HUES64 (cell line): ENCODE data around the gene SLCO1A2.

Experiments used
- H3K27ac ChIP-seq: 2 replicates; pipeline ENCODE4 v1.7.0; 2013; ENCODE audit warnings: low read depth, low read length, inconsistent platforms
- H3K27me3 ChIP-seq: 2 replicates; pipeline ENCODE4 v1.6.1; 2013; ENCODE audit warnings: mild to moderate bottlenecking, low read length; ENCODE audit not compliant: insufficient read depth
- H3K36me3 ChIP-seq: 2 replicates; pipeline ENCODE4 v1.6.1; 2013; ENCODE audit warnings: mild to moderate bottlenecking, low read length; ENCODE audit not compliant: insufficient read depth
- H3K4me1 ChIP-seq: 2 replicates; pipeline ENCODE4 v1.6.1; 2013; ENCODE audit warnings: mild to moderate bottlenecking, low read length, moderate library complexity; ENCODE audit not compliant: insufficient read depth
- H3K4me3 ChIP-seq: 2 replicates; pipeline ENCODE4 v1.5.1; 2013; ENCODE audit warnings: mild to moderate bottlenecking, low read length, moderate library complexity
- H3K9ac ChIP-seq: 2 replicates; pipeline ENCODE4 v1.6.1; 2013; ENCODE audit warnings: mild to moderate bottlenecking, low read depth, low read length
- H3K9me3 ChIP-seq: 2 replicates; pipeline ENCODE4 v1.6.1; 2013; ENCODE audit warnings: low read depth, low read length; ENCODE audit not compliant: insufficient read depth
- WGBS: fragments of 150-250, 120-280 bp; methylation state at CpG from one replicate; pipeline ENCODE4 v1.1.7; 2013; ENCODE audit warnings: missing lambda C conversion rate; 5-methylcytosine and 5-hydroxymethylcytosine counted together

The SLCO1A2 gene

GRCh38 chr12:21324551-21324950 lies 10.2 kb downstream of the SLCO1A2 start:
- Histone ChIP-seq H3K4me1 (peaks cover 22% of the 10 kb centered on the region), H3K9me3 (peaks cover 47% of the 10 kb centered on the region), H3K9ac (peak overlapping the region; percentile 2; the same call in 1 of the 2 replicates), H3K36me3 (peaks cover 6% of the 10 kb centered on the region), H3K27me3 (no peaks in the 10 kb centered on the region), H3K4me3 (peak overlapping the region; percentile 7; the same call in 1 of the 2 replicates), H3K27ac (peak overlapping the region; percentile 87)
- WGBS: 33% methylated on average over 1 of the region's 1 CpG

DNA sequence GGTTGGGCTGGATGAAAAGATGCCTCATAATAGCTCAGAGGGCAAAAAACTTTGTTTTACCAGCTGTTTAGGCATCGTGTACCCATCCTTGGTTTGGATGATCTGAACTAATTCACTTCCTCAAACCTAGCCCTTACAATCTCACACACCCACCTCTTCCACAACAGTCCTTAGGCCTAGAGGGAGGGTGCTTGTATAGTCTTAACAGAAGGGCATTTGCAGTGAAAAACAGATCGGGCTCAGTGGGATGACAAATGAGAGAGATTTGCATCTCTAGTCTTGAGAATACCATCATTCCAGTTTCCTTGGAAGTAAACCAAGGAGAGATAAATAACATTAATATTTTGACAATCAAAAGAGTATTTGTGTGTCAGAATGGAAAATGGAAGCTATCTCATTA lies 11.0 kb downstream of the SLCO1A2 start:
- Histone ChIP-seq H3K27ac (peak overlapping the region; percentile 87; the same call in 1 of the 2 replicates), H3K4me1 (peaks cover 22% of the 10 kb centered on the region), H3K9ac (no peak overlapping the region), H3K4me3 (no peak overlapping the region), H3K27me3 (no peaks in the 10 kb centered on the region), H3K36me3 (peaks cover 6% of the 10 kb centered on the region), H3K9me3 (peaks cover 39% of the 10 kb centered on the region)
- 64% methylated on average over 2 of the region's 2 CpGs for WGBS

DNA sequence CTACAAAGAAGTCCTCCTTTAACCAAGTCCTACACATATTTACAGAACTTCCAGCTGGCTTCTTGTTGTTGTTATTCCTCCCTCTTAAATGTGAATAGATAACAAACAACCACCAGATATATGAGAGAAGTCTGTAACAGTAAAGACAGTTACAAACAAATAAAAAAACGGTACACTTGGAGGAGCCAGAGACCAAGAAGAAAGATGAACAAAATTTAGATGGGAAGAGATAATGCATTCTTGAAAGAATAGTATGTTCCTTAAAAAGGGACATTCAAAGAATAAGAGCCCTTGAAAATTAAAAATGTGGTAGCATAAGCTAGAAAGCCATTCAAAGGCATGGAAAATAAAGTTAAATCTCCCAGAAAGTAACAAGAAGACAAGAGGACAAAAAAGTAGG lies 25.9 kb downstream of the SLCO1A2 start:
- Histone ChIP-seq H3K27ac (no peak overlapping the region), H3K9ac (no peak overlapping the region)
- 91% methylated on average over 1 of the region's 1 CpG for WGBS

GRCh38 chr12:21305661-21306060 lies 29.1 kb downstream of the SLCO1A2 start:
- no peaks in the 10 kb centered on the region for H3K9me3 ChIP-seq
- no peak overlapping the region for H3K9ac ChIP-seq
- H3K4me3 ChIP-seq: no peak overlapping the region
- H3K27ac ChIP-seq: no peak overlapping the region
- H3K4me1 ChIP-seq: no peaks in the 10 kb centered on the region
- no peaks in the 10 kb centered on the region for H3K36me3 ChIP-seq
- H3K27me3 ChIP-seq: no peaks in the 10 kb centered on the region
- 97% methylated on average over 1 of the region's 1 CpG for WGBS

More for the DNA sequence above, 25.9 kb downstream of the SLCO1A2 start:
- H3K9me3 ChIP-seq: no peaks in the 10 kb centered on the region
- no peaks in the 10 kb centered on the region for H3K27me3 ChIP-seq
- no peak overlapping the region for H3K4me3 ChIP-seq
- no peaks in the 10 kb centered on the region for H3K36me3 ChIP-seq
- no peaks in the 10 kb centered on the region for H3K4me1 ChIP-seq

DNA sequence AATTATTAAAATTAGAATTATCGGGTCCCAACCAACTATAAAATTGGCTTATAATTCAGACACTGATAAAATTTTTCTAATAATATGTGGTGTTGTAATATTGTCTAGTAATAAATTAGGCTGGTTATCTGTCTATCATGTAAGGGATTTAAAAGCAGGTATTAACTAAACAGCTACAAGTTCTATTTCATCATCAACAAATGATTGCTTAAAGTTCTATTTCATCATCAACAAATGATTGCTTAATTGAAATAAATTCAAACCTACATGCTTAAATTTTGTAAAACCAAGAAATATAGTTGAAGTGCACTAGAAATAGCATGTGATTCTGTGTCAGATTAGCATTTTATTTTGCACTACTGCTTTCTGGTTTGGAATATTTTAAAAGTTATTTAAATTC lies 34.1 kb downstream of the SLCO1A2 start:
- no peaks in the 10 kb centered on the region for H3K4me1 ChIP-seq
- H3K9ac ChIP-seq: no peak overlapping the region
- H3K4me3 ChIP-seq: no peak overlapping the region
- WGBS: no CpG with 5 or more reads among the region's 1 CpG
- no peak overlapping the region for H3K27ac ChIP-seq
- no peaks in the 10 kb centered on the region for H3K9me3 ChIP-seq
- no peaks in the 10 kb centered on the region for H3K27me3 ChIP-seq
- H3K36me3 ChIP-seq: no peaks in the 10 kb centered on the region; the same call in 1 of the 2 replicates

DNA sequence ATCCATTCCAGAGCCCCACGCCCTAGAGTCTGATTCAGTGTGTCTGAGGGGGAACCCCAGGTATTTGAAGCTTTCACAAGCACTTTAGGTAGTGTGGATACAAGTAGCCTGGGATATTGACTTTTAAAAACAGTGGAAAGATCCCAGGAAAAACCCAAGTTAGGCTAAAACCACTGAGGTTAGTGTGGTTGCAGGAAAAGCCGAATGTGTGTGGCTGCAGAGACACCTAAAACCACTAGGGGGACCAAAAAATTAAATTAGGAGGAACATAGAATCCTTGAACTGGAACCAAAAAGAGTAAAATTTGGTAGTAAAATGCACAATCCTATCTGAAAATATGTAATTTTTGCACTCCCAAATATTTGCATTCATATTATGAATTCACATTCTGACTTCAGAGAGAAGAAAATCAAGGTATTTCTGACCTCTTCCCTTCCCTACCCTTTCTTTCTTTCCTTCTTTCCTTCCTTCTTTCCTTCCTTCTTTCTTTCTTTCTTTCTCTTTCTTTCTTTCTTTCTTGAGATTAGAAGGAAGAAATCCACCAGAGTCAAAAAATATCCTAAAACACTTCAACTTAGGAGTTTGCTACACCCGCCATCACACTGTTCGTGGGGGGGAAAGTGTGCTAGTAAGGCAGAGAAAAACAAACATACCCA lies 37.8 kb downstream of the SLCO1A2 start:
- Histone ChIP-seq H3K9me3 (no peaks in the 10 kb centered on the region), H3K27me3 (no peaks in the 10 kb centered on the region), H3K9ac (no peak overlapping the region), H3K27ac (no peak overlapping the region), H3K4me1 (no peaks in the 10 kb centered on the region), H3K4me3 (no peak overlapping the region), H3K36me3 (no peaks in the 10 kb centered on the region; the same call in 1 of the 2 replicates)
- 77% methylated on average over 2 of the region's 4 CpGs for WGBS

DNA sequence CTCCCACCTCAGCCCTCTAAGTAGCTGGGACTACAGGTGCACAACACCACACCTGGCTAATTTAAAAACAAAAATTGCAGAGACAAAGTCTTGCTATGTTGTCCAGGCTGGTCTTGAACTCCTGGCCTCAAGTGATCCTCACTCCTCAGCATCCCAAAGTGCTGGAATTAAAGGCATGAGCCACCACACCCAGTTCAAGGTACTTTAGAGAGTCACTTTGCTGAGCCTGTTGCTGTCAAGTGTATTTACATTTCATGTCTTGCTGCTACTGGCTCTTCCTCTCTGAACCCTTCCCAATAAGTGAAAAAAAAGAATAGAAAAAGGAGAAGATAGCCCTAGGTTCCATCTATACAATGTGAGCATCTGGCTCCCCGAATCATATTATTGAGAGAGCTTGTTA lies 38.4 kb downstream of the SLCO1A2 start:
- Histone ChIP-seq H3K9me3 (no peaks in the 10 kb centered on the region), H3K4me3 (no peak overlapping the region), H3K9ac (no peak overlapping the region), H3K36me3 (no peaks in the 10 kb centered on the region; the same call in 1 of the 2 replicates), H3K27ac (no peak overlapping the region), H3K27me3 (no peaks in the 10 kb centered on the region), H3K4me1 (no peaks in the 10 kb centered on the region)
- 92% methylated on average over 1 of the region's 1 CpG for WGBS

DNA sequence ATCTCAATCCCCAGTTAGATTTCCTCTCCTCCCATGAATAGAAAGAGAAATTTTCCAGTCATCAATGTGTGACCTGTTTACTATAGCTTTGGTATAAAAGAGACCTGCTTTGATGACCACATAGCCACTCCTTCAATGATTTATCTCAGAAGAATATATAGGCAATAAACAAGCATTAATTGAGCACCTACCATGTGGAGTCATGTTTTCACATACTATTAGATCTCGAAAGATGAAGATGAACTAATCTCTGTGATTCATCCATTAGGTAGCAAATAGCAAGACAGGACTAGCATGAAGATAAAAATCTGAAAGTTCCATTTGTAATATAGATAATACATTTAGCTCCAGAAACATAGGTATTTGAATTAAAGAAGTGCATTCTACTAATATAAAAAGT lies 40.5 kb downstream of the SLCO1A2 start:
- Histone ChIP-seq H3K9ac (no peak overlapping the region), H3K4me1 (no peaks in the 10 kb centered on the region), H3K4me3 (no peak overlapping the region), H3K27me3 (no peaks in the 10 kb centered on the region), H3K36me3 (no peaks in the 10 kb centered on the region), H3K27ac (no peak overlapping the region), H3K9me3 (no peaks in the 10 kb centered on the region)
- WGBS: 100% methylated on average over 1 of the region's 1 CpG

- WGBS: 95% methylated on average over 2 of the region's 2 CpGs
- Histone ChIP-seq H3K4me3 (no peak overlapping the region), H3K36me3 (no peaks in the 10 kb centered on the region), H3K9ac (no peak overlapping the region), H3K27ac (no peak overlapping the region), H3K27me3 (no peaks in the 10 kb centered on the region), H3K4me1 (no peaks in the 10 kb centered on the region), H3K9me3 (no peaks in the 10 kb centered on the region)
Observed at GRCh38 chr12:21292111-21292510, 42.6 kb downstream of the SLCO1A2 start.

GRCh38 chr12:21289698-21290097 lies 45.0 kb downstream of the SLCO1A2 start:
- Histone ChIP-seq H3K36me3 (no peaks in the 10 kb centered on the region), H3K27ac (no peak overlapping the region), H3K27me3 (no peaks in the 10 kb centered on the region), H3K4me3 (no peak overlapping the region), H3K4me1 (no peaks in the 10 kb centered on the region), H3K9me3 (no peaks in the 10 kb centered on the region), H3K9ac (no peak overlapping the region)
- WGBS: 92% methylated on average over 4 of the region's 4 CpGs

- 94% methylated on average over 2 of the region's 2 CpGs for WGBS
Observed at GRCh38 chr12:21276826-21277225, 57.9 kb downstream of the SLCO1A2 start.

GRCh38 chr12:21265932-21266331 lies 68.8 kb downstream of the SLCO1A2 start:
- H3K9ac ChIP-seq: no peak overlapping the region
- no peak overlapping the region for H3K27ac ChIP-seq
- H3K4me3 ChIP-seq: no peak overlapping the region
- H3K9me3 ChIP-seq: peaks cover 23% of the 10 kb centered on the region
- 89% methylated on average over 2 of the region's 4 CpGs for WGBS
- H3K4me1 ChIP-seq: no peaks in the 10 kb centered on the region
- H3K36me3 ChIP-seq: no peaks in the 10 kb centered on the region
- no peaks in the 10 kb centered on the region for H3K27me3 ChIP-seq

More at GRCh38 chr12:21276826-21277225, 57.9 kb downstream of the SLCO1A2 start:
- H3K9me3 ChIP-seq: no peaks in the 10 kb centered on the region
- no peaks in the 10 kb centered on the region for H3K36me3 ChIP-seq
- no peaks in the 10 kb centered on the region for H3K4me1 ChIP-seq
- H3K27me3 ChIP-seq: no peaks in the 10 kb centered on the region
- no peak overlapping the region for H3K27ac ChIP-seq
- no peak overlapping the region for H3K4me3 ChIP-seq
- no peak overlapping the region for H3K9ac ChIP-seq
